Left renal cortex interstitium (tissue), 4 donors: ENCODE results near the gene ACTR3C. TPM values are rescaled to one million over a fixed set of nuclear protein-coding genes. Genes with fewer than 3 reads are reported as not detected.

Source experiments
- DNase-seq, 4 donors: peaks; one replicate each; pipeline ENCODE4 v3.0.0-alpha.2; 2013; ENCODE audit warnings: low read depth in 4 of 4, low spot score in 2 of 4, missing footprints in 1 of 4
- polyA plus RNA-seq, 4 donors: library from polyadenylated mRNA; unstranded; fragments of 120-200 nt; gene quantifications; one replicate each; pipeline ENCODE4 v1.2.1, GENCODE V29; 2013; ENCODE audit not compliant: insufficient read length in 4 of 4

ACTR3C gene
- polyA plus RNA-seq, 4 donors: 7.4 to 9.4 (median 7.5) TPM

- no peak for DNase-seq
Measured at GRCh38 chr7:150337179-150337578, 13.8 kb upstream of the ACTR3C start.

GRCh38 chr7:150336746-150337145 is 13.4 kb upstream of the ACTR3C start:
- no peak for DNase-seq

- no peak for DNase-seq
Measured at GRCh38 chr7:150335774-150336112, 12.4 kb upstream of the ACTR3C start.

- DNase-seq: no peak
Measured at GRCh38 chr7:150335108-150335773, 11.9 kb upstream of the ACTR3C start.

- no peak for DNase-seq
Measured at GRCh38 chr7:150334108-150334507, 10.8 kb upstream of the ACTR3C start.

- no peak for DNase-seq
Measured at GRCh38 chr7:150333659-150334058, 10.3 kb upstream of the ACTR3C start.

- no peak for DNase-seq
Measured at GRCh38 chr7:150332852-150333635, 9.7 kb upstream of the ACTR3C start.

GRCh38 chr7:150330211-150330885 is 7.0 kb upstream of the ACTR3C start:
- DNase-seq: no peak

- DNase-seq: no peak
Measured at GRCh38 chr7:150329331-150330120, 6.2 kb upstream of the ACTR3C start.

- DNase-seq: no peak
Measured at GRCh38 chr7:150327308-150327707, 4.0 kb upstream of the ACTR3C start.

GRCh38 chr7:150326657-150327268 is 3.4 kb upstream of the ACTR3C start:
- no peak for DNase-seq

GRCh38 chr7:150325901-150326300 is 2.6 kb upstream of the ACTR3C start:
- DNase-seq: no peak

- no peak for DNase-seq
Measured at GRCh38 chr7:150325110-150325611, 1.8 kb upstream of the ACTR3C start.

GRCh38 chr7:150324373-150324961 is 1.1 kb upstream of the ACTR3C start:
- DNase-seq: no peak

- DNase-seq: no peak
Measured at GRCh38 chr7:150323682-150324372, 482 bp upstream of the ACTR3C start.

- DNase-seq: no peak
Measured at GRCh38 chr7:150322114-150322832, 1.1 kb downstream of the ACTR3C start.

- DNase-seq: no peak
Measured at GRCh38 chr7:150321788-150322113, 1.6 kb downstream of the ACTR3C start.

- no peak for DNase-seq
Measured at GRCh38 chr7:150317748-150318444, 5.4 kb downstream of the ACTR3C start.
